ENCODE results near the gene GIPC3.
"Not testable (repeated sequence)": the region's sequence is repeated elsewhere in the genome, so short reads cannot be mapped to it uniquely, and the experiment has no call there.

GRCh38 chr19:3570042-3570441 lies 15.2 kb upstream of the GIPC3 start:
- not testable (repeated sequence) for TF ChIP-seq CTCF, POLR2A (IDR thresholded peaks at IDR 0.05)
